ENCODE measurements around the gene CIDEB.

CIDEB gene

GRCh38 chr14:24267516-24267915 lies 40.3 kb downstream of the CIDEB start:
- no peak for DNase-seq

DNA sequence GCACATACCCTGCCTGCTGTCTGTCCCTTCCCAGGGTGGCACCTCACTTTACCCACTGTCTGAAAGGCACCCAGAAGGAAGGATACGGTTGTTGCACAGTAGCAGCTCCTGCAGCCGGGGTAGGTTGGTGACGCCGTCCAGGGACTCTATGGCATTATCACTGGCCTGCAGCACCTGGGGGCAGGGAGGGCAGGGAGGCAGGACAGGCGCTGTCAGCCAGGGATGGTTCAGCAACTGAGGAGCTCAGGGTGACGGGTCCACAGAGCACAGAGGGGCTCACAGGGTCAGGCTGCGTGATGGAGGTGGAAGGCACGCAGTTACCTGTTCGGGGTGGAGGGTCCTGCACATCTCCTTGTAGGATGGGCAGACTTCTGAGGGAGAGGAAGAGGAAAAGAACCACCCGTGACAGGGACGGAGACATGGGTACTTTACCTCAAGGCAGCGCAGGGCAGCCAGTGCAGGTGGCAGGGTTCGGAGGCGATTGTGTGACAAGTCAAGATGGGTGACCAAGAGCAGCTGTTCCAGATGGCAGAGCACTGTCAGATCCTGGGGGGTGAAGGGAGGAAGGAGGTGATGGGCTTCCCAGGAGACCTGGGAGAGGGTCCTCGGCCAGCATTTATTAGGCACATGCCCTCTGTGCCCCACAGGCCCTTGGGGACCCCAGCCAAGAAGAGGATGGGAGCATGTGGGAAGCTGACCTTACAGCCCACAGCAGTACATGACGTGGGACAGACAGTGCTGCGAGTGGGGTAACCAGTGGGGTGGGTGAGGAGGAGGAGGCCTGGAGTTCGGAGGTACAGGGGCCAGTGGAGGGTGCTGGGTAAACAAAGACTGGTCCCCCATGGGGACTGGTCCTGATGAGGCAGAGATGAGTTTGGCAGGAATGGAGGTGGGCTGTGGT lies 41.2 kb downstream of the CIDEB start:
- no peak for DNase-seq

DNA sequence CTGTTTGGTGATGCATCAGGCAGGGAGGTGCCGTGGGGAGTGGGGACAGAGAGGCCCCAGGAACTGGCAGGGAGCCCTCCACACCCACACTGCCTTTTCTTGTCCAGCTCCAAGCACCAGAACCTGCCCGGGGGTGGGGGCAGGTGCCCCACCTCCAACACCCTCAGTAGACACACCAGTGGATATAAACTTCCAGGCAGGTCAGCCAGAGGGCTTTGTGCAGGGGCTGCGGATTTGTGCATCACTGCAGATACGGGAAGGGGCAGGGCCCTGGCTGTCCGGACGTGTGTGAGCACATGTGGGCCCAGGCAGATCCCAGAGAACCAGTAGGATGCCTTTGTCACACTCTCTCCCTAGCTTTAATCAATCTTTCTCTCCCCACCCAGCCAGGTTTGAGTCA lies 43.5 kb downstream of the CIDEB start:
- no peak for DNase-seq

DNA sequence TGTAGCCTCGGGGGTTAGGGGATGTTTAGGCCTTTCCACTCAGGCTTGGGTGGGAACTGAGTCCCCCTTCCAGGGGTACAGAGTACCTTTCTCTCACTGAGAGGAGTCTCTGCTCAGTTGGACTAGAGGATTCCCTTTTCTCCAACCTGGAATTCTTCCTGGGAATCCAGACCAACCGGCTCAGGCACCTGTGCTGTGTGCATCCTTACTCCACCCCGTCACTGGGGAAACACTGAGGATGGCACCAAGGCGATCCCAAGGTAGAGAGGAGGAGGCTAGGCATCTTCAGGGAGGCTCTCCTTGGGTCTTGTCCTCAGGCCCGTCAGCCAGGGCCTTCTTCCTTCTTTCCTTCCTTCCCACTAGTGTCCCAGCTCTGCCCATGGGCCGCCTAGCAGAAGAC lies 43.9 kb downstream of the CIDEB start:
- DNase-seq = no peak

DNA sequence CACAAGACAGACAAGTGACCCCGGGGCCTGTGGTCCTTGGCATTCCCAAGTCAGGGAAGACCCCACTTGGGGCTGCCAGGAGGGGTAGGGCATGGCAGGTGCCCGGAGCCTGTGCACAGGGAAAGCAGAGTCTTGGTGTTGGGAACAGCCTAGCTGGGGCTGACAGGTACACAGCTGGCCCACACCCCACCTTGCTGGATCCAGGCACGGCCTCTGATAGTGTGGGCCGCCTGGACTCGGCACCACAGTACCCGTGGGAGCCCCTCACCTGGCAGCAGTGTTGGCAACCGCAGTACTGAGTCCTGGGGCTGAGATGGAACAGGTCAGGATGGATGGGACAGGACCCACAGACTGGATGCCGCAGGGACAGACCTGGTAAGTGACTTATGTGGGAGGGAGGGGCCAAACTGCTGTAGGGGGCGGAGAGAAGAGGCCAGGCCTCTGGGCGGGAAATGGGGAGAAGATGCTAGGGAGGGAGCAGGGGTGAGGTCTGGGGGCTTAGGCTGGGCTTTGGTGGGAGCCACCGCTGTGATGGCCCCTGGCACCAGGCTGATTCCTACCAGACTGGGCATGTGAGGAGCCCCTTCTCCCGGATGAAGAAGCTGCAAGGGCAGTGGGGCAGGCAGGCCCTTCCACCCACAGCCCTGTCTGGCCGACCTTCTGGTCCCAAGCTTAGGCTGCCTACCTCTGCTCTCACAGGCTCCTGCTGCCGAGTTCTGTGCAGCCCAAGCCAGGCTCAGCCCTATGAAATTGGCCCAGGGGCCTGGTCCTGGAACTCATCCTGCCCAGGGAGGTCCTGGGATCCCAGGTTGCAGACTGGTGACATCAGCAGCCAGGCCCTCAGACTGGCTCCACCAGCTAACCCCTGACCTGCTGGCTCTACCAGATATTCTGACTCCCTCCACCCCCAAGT lies 44.7 kb downstream of the CIDEB start, which contains the start of gene TGM1:
TSS of gene TGM1 (minus strand) at position 357 of the 913 bp plus-strand sequence. CDS start 825 bp downstream, outside the sequence.
- DNase-seq = no peak

GRCh38 chr14:24261969-24262327 lies 45.8 kb downstream of the CIDEB start:
- no peak for DNase-seq

- DNase-seq = no peak
These were observed 46.4 kb downstream of the CIDEB start for GRCh38 chr14:24261256-24261968.

DNA sequence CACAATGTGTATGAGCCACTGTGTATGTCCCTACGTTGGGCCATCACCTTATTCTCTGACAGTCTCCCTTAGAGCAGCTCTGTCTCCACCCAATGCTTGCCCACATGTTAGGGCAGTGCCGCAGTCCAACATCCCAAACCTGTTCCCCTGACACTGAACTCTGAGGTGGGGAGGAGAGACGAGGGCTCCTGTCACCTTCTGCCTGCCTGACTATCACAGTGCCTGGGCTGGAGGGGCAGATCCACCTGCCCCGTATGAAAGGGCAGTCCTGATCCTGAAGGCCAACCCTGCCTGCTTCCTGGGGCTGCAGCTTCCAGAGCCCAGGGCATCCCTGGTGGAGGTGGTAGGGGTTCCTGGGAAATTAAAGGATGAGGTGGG lies 47.0 kb downstream of the CIDEB start:
- DNase-seq = no peak

- no peak for DNase-seq
These were observed 47.6 kb downstream of the CIDEB start for GRCh38 chr14:24260026-24260779.

DNA sequence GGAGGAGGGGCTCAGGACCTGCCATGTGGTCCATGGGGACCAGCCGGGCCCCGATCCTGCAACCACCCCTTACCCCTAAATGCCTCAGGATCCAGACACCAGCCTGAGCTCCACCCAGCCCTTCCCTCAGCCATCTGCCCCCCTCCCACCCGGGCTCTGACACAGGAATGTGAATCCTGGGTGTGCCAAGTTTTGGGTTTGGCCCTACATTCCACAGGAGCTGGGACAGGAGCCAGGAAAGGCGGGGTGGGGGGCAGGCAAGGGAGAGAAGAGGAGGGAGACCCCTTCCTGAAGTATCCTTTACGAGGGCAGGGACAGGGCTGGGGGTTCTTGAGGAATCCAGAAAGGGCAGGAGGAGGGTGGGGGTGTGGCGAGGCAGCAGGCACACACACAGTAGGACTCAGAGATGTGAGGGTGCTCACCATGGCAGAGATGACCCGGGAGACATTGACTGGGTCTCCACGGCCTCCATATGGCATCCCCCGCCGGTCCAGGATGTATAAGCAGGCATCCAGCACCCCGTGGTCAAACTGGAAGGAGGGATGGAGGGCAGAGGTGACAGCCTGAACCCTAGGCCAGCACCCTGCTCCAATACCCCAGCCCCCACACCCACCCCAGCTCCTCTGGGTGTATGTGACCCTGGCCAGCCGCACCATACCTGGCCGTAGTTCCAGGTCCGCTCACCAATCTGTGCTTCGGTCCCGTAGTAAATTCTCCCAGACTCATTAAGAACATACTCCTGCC lies 48.3 kb downstream of the CIDEB start:
- no peak for DNase-seq

GRCh38 chr14:24258548-24259265 lies 49.1 kb downstream of the CIDEB start:
- DNase-seq = no peak

DNA sequence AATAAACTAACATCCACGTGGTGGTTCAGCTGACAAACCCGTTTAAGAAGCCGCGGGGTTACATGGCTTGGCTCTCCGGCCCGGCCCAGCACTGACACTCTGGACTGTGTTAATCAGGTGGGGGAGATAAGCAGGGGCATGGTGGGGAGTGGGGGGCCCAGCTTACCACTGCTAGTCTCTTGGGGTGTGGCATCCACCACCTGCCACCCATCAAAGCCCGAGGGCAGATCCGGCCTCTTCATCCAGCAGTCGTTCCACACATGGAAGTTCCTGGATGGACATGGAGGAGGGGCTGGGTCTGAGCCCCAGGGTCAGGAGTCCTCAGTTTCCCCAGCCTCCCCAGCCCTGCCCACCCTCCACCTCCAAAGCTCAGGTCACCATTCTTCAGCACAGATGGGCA lies 49.7 kb downstream of the CIDEB start:
- no peak for DNase-seq

DNA sequence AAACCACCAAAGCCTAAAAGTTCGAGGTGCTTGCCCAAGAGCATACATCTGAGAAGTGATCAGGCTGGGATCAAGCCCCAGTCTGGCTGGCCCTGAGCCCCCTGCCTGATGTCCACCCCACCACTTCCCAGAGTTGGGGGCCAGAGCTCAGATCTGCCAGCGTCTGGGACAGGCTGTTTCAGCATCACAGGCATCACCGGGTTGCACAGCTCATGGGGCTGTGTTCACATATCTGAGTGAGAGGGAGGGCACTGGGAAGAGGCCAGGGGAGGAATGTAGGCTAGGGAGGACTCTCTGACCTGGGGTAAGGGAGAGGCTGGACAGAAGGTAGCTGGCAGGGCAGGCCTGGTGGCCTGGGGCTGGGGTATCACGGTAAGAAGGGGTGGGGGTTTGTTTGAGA lies 50.8 kb downstream of the CIDEB start:
- DNase-seq = no peak

GRCh38 chr14:24255931-24256711 lies 51.7 kb downstream of the CIDEB start:
- DNase-seq = no peak

DNA sequence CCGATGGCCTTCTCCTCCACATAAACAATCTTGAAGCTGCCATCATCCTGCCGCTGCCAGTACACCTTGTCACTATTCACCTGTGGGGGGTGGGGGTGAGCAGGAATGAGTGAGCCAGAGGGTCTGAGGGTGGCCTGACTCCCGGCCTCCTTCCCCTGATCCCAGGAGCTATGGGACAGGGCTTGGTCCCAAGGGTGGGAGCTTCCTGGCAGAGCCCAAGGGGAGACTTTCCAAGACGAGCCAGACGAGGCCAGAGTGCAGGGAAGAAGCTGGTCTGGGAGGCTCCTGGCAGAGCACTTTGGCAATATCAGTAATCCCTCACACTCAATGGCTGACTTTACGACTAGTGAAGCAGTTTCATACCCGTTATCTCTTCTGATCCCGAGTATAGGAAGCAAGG lies 52.3 kb downstream of the CIDEB start:
- DNase-seq = no peak
